ENCODE results near the gene PAK2.

The PAK2 gene

DNA sequence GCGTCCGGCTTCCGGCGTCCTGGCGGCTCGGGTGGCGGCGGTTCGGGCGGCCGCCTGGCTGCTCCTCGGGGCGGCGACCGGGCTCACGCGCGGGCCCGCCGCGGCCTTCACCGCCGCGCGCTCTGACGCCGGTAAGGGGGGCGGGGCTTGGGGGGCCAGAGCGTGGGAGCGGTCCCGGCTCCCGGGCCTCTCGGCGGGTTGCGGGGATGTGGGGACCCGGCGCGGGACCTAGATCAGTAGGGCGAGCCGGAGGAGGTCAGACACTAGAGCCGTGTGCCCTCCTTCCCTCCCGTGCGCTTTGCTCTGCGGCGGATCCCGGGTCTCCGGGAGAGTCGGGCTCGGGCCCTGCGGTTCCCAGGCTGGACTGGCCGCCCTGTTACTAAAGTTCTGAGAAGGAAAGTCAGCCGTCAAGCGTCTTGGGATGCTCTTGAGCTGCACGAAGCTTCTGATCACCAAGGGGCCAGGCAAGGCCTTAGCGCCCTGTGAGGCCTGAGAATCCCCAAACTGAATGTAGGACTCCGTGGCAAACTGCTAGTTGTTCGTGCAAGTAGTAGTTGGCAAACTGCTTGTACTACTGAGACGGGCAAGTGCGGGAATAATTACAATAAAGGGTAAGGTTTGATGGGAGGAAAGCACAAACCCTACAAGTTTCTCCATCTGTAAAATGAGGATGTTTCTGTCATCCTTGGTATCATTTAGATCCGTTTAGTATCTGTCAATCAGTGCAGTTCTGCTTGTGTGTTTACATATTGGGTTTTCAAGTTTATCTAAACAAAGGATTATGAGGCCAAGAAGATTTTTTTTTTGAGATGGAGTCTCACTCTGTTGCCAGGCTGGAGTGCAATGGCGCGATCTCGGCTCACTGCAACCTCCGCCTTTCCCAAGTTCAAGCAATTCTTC is 26.9 kb upstream of the PAK2 start:
- TF ChIP-seq, protein P1, sequence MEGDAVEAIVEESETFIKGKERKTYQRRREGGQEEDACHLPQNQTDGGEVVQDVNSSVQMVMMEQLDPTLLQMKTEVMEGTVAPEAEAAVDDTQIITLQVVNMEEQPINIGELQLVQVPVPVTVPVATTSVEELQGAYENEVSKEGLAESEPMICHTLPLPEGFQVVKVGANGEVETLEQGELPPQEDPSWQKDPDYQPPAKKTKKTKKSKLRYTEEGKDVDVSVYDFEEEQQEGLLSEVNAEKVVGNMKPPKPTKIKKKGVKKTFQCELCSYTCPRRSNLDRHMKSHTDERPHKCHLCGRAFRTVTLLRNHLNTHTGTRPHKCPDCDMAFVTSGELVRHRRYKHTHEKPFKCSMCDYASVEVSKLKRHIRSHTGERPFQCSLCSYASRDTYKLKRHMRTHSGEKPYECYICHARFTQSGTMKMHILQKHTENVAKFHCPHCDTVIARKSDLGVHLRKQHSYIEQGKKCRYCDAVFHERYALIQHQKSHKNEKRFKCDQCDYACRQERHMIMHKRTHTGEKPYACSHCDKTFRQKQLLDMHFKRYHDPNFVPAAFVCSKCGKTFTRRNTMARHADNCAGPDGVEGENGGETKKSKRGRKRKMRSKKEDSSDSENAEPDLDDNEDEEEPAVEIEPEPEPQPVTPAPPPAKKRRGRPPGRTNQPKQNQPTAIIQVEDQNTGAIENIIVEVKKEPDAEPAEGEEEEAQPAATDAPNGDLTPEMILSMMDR (IDR thresholded peaks at IDR 0.05): no peak

DNA sequence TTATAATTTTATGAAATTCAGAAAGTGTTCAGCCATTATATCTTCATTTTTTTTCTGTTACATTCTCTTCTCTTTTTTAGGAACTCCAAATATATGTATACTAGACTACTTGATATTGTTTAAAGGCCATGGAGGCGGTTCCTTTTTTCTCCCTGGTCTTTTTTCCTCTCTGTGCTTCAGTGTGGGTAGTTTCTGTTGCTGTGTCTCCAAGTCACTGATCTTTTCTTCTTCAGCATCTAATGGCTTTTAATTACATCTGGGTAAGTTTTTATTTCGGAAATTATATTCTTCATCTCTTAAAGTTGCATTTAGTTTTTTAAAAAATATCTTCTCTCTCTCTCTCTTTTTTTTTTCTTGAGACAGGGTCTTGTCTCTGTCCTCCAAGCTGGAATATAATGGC is 18.6 kb upstream of the PAK2 start:
- TF ChIP-seq, protein P1 (IDR thresholded peaks at IDR 0.05): no peak

DNA sequence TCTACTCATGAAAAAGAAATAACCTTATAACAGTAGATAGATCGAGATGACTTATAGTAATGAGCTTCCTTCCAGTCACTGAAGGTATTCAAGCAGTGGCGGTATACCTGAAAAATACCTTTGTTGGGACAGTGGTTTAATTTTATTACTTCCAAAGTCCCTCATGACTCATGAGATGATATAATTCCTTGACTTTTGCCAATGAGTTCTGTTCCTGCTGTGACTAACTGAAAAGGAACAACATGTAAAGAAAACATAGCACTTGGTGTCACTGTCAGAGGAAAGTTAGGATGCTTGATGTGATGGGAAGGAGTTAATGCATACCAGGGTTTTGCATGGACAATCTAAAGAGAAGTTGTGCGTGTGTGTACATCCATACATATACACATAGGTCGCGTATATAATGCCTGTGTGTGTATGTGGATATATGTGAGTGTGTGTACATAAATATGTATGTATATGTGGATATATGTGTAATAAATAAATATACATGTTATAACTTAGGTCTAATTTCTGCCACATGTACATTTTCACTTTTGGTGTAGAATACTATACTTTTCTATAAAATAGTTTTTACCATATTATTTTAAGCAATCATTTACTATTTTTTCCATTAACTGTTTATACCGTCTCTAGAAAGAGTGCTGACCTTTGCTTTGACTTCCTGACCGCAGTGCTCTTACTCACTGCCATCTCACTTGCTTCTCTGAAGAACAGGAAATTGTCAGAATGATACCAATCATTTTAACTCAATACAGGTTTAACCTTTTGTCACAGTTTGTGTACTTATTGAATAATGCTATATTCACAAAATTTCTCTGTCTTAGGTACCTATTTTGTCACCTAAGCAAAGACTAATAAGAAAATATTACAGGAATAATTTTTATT is 12.6 kb upstream of the PAK2 start:
- TF ChIP-seq, protein P1 (IDR thresholded peaks at IDR 0.05): no peak

DNA sequence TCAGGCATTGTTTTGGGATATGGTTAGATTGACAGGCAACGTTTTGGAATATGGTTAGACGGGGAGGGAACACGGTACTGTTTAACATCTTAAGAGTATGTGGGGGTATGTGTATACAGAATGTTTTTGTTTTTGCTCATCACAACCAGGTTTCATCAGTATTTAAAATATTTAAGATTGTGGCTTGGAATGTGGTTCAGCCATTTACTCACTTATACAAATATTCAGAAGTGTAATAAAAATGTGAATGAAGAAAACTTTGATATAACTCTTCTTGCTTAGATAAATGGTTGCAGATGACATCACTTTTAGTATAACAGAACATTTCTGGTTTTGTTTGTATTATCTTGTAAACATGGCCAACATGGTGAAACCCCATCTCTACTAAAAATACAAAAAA is 3.9 kb upstream of the PAK2 start:
- TF ChIP-seq, protein P1 (IDR thresholded peaks at IDR 0.05): no peak

DNA sequence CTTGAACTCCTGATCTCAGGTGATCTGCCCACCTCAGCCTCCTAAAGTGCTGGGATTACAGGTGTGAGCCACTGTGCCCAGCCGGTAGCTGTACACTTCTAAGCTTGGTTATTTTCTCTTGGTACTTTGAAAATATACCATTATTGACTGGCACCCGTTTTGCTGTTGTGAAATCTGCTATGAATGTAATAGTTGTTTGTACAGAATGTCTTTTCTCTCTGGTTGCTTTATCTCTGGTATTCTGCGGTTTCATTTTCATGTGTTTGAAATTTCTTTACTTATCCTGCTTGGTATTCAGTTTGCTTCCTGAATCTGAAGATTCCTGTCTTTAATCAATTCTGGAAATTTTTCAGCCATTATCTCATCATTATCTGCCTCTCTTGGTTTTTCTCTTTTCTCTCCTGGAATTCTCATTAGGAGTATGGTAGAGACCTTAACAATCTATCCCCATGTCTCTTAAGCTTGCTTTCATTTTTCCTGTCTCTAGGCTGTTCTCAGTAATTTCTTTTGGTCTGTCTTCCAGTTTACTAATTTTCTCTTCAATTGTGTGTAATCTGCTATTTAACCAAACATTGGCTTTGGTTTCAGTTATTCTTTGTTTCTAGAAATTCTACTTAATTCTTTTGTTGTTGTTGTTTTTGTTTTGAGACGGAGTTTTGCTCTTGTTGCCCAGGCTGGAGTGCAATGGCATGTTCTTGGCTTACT is 2.8 kb upstream of the PAK2 start:
- TF ChIP-seq, protein P1 (IDR thresholded peaks at IDR 0.05): no peak

DNA sequence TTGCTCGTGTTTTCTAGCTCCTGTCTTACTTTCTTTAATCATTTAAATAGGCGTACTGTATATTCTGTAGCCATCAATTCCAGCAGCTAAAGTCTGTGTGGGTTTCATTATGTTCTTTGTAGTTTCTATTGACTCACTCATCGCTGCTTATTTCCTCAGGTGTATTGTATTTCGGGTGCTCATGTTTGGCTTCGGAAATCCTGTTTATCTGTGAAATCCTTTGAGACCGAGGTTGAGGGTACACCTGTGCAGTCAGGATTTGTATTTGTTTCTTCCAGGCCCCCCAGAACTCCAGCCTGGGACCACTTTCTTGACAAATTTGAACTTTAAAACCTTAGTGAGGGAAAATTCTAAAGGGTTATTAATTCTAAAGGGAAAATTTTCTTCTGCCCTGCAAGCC is 2.0 kb upstream of the PAK2 start:
- TF ChIP-seq, protein P1 (IDR thresholded peaks at IDR 0.05): no peak
